GM13976 (cell line): ENCODE measurements around the gene SEPHS2.

Experiments used
- DNase-seq: peaks from one replicate; pipeline ENCODE4 v3.0.0; 2012; ENCODE audit warnings: low spot score
- CTCF ChIP-seq: IDR thresholded peaks from 2 replicates; pipeline ENCODE4 v1.5.1; 2012; ENCODE audit warnings: borderline replicate concordance, mild to moderate bottlenecking; ENCODE audit not compliant: insufficient read depth; ENCODE audit errors: extremely low read depth, missing control alignments, control extremely low read depth
- in situ Hi-C: fragments of 300-500 bp; cut with MboI; formaldehyde crosslinking; loops from one replicate; pipeline ENCODE4 v1.12.0; 2022; ENCODE audit warnings: low sequenced_read_pairs, mixed read lengths, inconsistent platforms; ENCODE audit not compliant: unreplicated experiment

Gene SEPHS2

GRCh38 chr16:30444231-30445148, 1.2 kb downstream of the SEPHS2 start:
- TF ChIP-seq CTCF = no peak
- no peak for DNase-seq
- in situ Hi-C loops = loop anchor here (25.0 kb wide), 1 partner anchor 168 kb away; the partner anchor contains the start of gene ZNF689

DNA sequence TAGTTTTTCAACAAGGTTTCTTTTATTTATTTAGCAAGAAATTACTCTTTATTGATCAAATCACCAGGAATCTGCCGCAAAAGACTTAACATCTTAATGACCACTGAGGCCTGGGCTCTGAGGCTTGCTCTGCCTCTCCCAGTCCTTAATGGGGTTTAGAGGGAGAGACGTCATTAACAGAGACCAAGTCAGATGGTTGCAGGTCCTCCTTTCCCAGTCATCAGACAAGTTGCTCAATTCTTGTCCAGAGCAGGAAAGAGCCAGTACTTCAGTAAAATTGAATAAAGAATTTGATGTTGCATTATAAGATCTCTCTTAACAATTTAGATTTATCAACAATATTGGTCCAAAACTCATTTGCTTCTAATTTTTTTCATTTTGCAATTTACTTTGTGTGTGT, 2.0 kb downstream of the SEPHS2 start:
- in situ Hi-C loops = loop anchor here (25.0 kb wide), 1 partner anchor 169 kb away; the partner anchor contains the start of gene ZNF689
- no peak for DNase-seq
- TF ChIP-seq CTCF = no peak

DNA sequence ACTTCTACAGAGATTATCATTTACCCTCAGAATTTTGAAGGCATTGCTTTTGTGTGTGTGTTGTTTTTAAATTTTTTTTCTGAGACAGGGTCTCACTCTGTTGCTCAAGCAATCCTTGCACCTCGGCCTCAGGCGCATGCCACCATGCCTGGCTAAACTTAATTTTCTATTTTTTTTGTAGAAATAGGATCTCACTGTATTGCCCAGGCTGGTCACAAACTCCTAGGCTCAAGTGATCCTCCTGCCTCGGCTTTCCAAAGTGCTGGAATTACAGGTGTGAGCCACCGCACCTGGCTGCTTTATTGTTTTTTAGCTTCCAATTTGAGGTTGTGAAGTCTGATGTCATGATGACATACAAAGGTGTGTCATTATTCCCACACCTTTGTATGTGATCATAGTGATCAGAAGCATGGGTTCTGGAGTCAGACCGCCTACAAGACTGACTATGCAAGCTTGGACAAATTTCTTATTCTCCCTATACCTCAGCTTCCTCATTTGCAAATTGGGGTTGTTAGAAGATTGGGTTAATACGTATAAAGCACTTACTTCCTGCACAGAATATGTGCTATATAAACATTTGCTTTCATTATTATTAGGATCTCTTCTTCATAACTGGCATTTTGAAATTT, 5.8 kb downstream of the SEPHS2 start:
- no peak for DNase-seq
- TF ChIP-seq CTCF = no peak
- in situ Hi-C loops = loop anchor here (10.0 to 25.0 kb wide), 2 partner anchors 85 to 172 kb away; partner anchors contain the start of genes ZNF689 and ZNF768

DNA sequence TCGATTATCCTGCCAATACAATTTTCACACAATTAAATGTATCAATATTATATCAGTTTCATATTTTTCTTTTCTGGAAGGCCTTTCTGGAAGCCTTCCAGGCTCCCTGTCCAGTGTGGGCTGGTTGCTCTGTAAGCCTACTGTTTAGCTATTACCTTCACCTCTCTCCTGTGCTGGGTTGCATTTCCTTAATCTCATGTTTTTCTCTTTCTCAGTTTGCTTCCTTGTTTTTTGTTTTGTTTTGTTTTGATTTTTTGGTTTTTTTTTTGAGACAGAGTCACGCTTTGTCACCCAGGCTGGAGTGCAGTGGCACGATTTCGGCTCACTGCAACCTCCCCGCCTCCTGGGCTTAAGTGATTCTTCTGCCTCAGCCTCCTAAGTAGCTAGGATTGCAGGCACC, 6.8 kb downstream of the SEPHS2 start:
- in situ Hi-C loops = loop anchor here (10.0 to 25.0 kb wide), 2 partner anchors 86 to 173 kb away; partner anchors contain the start of genes ZNF689 and ZNF768
- no peak for DNase-seq
- TF ChIP-seq CTCF = no peak

GRCh38 chr16:30437511-30438046, 8.1 kb downstream of the SEPHS2 start:
- no peak for DNase-seq
- no peak for TF ChIP-seq CTCF
- in situ Hi-C loops = loop anchor here (10.0 to 25.0 kb wide), 2 partner anchors 87 to 175 kb away; partner anchors contain the start of genes ZNF689 and ZNF768

GRCh38 chr16:30434852-30435251, 10.8 kb downstream of the SEPHS2 start:
- in situ Hi-C loops = loop anchor here (10.0 to 25.0 kb wide), 2 partner anchors 90 to 177 kb away; partner anchors contain the start of genes ZNF689 and ZNF768
- DNase-seq = no peak
- TF ChIP-seq CTCF = no peak
